Activated CD4-positive, CD25-positive, alpha-beta regulatory T cell (primary cell): ENCODE data around the gene ISCA2.
"Not testable (repeated sequence)": the region's sequence is repeated elsewhere in the genome, so short reads cannot be mapped to it uniquely, and the experiment has no call there.

Experiments
- DNase-seq, 4 experiments: peaks; one replicate each; lab custom pipeline; 2025; lab: John Stamatoyannopoulos, UW

ISCA2 gene, protein sequence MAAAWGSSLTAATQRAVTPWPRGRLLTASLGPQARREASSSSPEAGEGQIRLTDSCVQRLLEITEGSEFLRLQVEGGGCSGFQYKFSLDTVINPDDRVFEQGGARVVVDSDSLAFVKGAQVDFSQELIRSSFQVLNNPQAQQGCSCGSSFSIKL

DNA sequence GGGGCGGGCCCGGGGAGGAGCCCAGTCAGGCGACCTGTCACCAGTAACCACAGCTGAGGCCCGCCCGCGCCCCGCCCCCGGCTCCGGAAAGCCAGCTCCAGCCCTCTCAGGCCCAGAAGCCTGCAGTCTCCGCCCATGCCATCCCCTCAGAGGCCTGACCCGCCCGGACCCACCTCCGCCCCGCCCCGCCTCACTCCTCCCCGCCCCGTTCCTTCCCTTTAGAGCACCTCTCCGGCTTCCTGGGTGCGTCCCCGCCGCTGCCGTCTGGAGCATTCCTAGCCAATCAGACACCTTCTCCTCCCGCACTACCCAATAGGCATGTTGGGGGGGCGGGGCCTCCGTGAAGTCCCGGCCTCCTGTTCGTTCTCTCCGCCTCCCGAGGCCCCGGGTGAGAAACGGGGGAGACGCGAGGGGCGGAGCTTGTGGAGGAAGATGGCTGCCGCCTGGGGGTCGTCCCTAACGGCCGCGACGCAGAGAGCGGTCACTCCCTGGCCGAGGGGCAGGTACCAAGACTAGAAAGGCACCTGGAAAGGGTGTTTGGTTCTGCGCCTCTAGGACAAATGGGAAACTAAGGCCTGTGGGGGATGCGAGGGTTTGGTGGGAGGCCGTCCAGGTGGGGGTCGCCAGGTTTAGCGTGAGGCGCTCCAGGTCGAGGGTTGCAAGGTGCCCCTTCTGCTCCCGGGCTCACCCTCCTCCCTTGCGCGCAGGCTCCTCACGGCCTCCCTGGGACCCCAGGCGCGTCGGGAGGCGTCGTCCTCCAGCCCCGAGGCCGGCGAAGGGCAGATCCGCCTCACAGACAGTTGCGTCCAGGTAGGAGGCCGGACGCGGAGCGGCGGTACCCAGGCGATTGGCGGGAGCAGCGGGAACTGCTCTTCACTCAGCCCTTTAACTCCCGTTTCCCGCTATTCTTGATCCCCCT lies at the start of gene ISCA2:
ISCA2 (plus strand) TSS at position 423 of the 919 bp plus-strand sequence; CDS start at position 433, 10 bp downstream.
- DNase-seq, result peak; percentile 99 to 100 (median 99)

DNA sequence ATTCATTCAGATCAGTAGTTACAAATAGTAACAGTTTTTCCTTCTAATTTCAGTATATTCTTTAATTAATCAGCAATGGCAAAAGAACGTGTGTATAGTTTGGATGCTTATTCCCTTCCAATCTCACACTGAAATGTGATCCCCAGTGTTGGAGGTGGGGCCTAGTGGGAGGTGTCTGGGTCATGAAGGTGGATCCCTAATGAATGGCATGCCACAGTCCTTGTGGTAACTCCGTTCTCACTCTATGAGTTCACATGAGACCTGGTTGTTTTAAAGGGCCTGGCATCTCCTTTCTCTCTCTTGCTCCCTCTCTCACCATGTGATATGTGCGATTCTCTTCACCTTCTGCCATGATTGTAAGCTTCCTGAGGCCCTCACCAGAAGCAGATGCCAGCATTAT lies 48.7 kb upstream of the ISCA2 start:
- no peak for DNase-seq

DNA sequence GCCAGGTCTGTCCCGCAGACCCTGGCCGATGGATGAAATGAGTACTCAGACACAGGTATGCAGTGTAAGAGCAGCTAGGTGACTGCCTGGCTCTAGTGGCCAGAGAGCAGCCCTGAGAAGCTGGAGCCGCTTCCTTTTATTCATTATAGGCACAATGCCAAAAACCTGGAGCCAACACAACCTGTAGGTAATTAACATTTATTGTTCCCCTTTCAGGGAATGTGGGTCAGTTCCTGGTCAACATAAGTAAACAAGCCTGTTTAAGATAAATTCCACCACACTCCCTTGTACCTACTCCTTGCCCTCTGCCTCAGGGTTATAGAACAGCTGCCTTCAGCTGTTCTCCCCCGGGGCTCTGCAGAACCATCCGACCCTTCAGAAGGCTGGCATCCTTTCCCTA lies 39.2 kb upstream of the ISCA2 start:
- DNase-seq, result not testable (repeated sequence)

DNA sequence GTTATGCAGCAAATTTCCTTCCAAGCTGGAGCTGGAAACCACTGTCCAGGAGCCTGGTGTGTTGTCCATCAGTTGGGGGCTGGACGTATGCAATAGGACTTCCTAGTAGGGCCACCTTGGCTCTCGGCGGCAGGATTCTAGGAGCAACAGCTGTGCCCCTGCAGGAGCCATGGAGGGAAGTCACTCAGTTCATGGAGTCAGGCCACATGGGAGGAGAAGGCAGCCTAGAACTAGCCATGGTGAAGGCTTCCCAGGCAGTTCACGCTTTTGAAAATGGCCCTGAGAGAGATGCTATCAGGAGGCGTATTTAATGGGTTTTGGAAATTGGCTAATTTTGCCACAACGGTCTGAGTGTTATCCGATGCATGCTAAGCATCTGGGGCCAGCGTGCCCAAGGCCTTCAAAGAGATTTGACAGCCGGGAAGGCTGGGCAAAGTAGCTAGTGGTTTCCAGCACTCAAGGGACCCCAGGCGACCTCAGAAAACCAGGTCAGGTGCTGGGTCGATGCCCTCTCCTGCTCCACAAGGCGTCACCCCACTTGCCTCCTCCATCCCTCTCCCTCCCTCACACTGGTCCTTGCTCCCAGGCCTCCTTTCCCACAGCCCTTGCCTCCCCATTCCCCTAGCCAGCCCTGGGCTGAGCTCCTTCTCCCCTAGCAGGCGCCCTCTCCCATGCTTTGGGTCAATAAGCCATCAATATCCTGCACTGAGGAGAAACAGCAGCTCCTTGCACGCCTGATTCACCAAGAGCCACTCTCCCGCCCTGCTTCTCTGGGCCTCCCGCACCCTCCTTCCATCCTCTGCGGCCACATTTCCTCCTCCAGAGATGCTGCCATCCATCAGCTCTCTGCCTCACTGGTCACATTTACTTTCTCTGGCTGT lies 36.6 kb upstream of the ISCA2 start:
- DNase-seq, result no peak

DNA sequence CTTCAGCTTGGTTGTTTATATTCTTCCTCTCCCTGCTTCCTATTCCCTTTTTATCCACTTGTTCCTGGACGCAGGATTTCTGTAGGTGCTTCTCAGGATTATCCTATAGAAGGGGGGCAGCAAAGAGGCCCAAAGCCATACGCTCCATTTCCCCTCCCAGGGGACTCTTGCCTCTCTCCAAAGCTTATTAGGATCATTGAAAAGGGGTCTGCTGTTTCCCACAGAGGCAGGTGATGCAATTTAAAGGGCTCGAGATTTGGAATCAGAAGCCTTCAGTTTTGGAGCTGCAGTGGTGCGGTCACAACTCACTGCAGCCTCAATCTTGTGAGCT lies 36.0 kb upstream of the ISCA2 start:
- DNase-seq, result no peak

DNA sequence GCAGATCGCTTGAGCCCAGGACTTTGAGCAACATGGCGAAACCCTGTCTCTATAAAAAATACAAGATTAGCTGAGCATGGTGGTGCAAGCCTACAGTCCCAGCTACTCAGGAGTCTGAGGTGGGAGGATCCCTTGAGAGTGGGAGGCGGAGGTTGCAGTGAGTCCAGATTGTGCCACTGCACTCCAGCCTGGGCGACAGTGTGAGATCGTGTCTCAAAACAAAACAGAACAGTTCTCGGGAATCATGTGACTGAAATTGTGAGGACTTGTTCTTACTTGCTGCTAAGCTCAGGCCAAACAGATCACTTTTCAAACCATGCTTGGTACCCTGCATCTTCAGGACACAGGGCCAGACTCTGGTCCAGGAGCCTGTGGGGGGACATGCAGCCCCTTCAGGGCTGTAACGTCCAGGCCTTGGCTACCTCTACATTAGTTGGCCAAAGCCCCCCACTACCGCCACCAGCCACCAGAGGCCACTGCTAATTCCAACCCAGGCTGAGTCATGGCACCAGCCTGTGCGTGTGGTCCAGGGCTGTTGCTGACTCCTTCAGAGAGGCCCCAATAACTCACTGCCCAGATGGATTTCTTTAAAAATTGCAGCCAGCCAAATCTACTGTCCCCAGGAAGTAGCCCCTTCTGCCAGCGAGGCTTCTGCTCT lies 34.1 kb upstream of the ISCA2 start:
- DNase-seq, result peak in 2 of 4 experiments; percentile 2 to 7

GRCh38 chr14:74459976-74460375 lies 33.6 kb upstream of the ISCA2 start:
- DNase-seq, result no peak

- DNase-seq, result no peak
Observed at GRCh38 chr14:74462993-74463392, 30.6 kb upstream of the ISCA2 start.

- no peak for DNase-seq
Observed at GRCh38 chr14:74463697-74464096, 29.9 kb upstream of the ISCA2 start.

GRCh38 chr14:74464785-74465184 lies 28.8 kb upstream of the ISCA2 start:
- no peak for DNase-seq

- DNase-seq, result no peak
Observed at GRCh38 chr14:74465335-74465734, 28.2 kb upstream of the ISCA2 start.

DNA sequence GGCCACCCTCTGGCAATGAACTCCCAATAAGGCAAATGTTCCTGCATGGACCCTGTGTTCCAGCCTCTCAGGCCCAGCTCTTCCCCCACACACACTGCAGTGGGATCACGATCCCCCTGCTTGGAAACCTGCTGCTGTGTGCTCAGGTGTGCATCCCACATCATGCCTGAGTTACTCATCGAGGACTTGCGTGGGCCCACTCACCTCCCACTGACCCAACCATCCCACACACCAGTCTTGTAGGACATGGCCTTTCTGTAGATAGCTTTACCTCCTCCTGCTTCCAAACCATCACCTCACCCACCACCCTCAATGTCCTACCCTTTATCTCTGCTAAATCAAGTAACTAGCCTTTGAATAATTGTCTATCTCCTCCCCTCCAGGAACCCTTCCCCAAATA lies 25.1 kb upstream of the ISCA2 start:
- DNase-seq, result no peak

- DNase-seq, result no peak
Observed at GRCh38 chr14:74469548-74470518, 23.7 kb upstream of the ISCA2 start.

GRCh38 chr14:74472601-74473000 lies 21.0 kb upstream of the ISCA2 start:
- DNase-seq, result no peak

- DNase-seq, result no peak
Observed at GRCh38 chr14:74474376-74474775, 19.2 kb upstream of the ISCA2 start.

GRCh38 chr14:74475678-74476077 lies 17.9 kb upstream of the ISCA2 start:
- no peak for DNase-seq

GRCh38 chr14:74476107-74476506 lies 17.5 kb upstream of the ISCA2 start:
- DNase-seq, result no peak

- no peak for DNase-seq
Observed at GRCh38 chr14:74476607-74477006, 17.0 kb upstream of the ISCA2 start.

- no peak for DNase-seq
Observed at GRCh38 chr14:74478996-74479635, 14.4 kb upstream of the ISCA2 start.

- DNase-seq, result no peak
Observed at GRCh38 chr14:74480046-74480445, 13.5 kb upstream of the ISCA2 start.
